Thyroid gland (tissue), 4 donors: ENCODE data around the gene RFTN1. TPM values are rescaled to one million over a fixed set of nuclear protein-coding genes. Genes with fewer than 3 reads are reported as not detected.
A peak's percentile ranks its signal among the peaks of the same experiment; 100 is the strongest.

Experiments
- DNase-seq, 2 donors: peaks; one replicate each; pipeline ENCODE4 v3.0.0-alpha.2; 2019
- H3K27ac ChIP-seq, 3 donors: fragments of 200-600 bp; sonication (generic); 1 replicate in 2 of 3; 2 replicates in 1 of 3; pipeline ENCODE4 v1.5.1; 2016 to 2019; ENCODE audit warnings: mild to moderate bottlenecking in 1 of 3, moderate library complexity in 1 of 3
- H3K27me3 ChIP-seq: fragments of 200-600 bp; sonication (generic); one replicate; pipeline ENCODE4 v1.5.1; 2019
- H3K36me3 ChIP-seq, 2 donors: fragments of 200-600 bp; sonication (generic); one replicate each; pipeline ENCODE4 v1.5.1; 2016 to 2019
- H3K4me1 ChIP-seq, 2 donors: fragments of 200-600 bp; sonication (generic); one replicate each; pipeline ENCODE4 v1.5.1; 2017 to 2019
- H3K4me3 ChIP-seq, 3 donors: fragments of 200-600 bp; sonication (generic); replicated peaks in 1 of 3; 1 replicate in 2 of 3; 2 replicates in 1 of 3; pipeline ENCODE4 v1.5.1; 2016; ENCODE audit warnings: mild to moderate bottlenecking in 1 of 3
- H3K9me3 ChIP-seq: fragments of 200-600 bp; sonication (generic); one replicate; pipeline ENCODE4 v1.5.1; 2017
- CTCF ChIP-seq, 6 experiments: fragments of 200-600 bp in 3 of 6; fragments of 450-650 bp in 3 of 6; sonication (generic) in 3 of 6; IDR thresholded peaks; one replicate each; pipeline ENCODE4 v1.5.1; 2016 to 2019; ENCODE audit warnings: antibody characterized with exemption in 6 of 6, mild to moderate bottlenecking in 2 of 6, inconsistent platforms in 1 of 6, moderate library complexity in 1 of 6
- POLR2A ChIP-seq, 2 donors: fragments of 450-650 bp; IDR thresholded peaks; one replicate each; pipeline ENCODE4 v1.6.1; 2017; ENCODE audit warnings: antibody characterized with exemption in 2 of 2, mild to moderate bottlenecking in 2 of 2, moderate library complexity in 1 of 2
- WGBS, 2 donors: methylation state at CpG; one replicate each; pipeline ENCODE4 v1.1.5; 2017; 5-methylcytosine and 5-hydroxymethylcytosine counted together
- intact Hi-C: fragments of 100-400 bp; cut with DNase I; formaldehyde crosslinking; loops from one replicate; pipeline ENCODE4 v1.15.1; 2023
- total RNA-seq, 4 donors: library from RNA; depleted of rRNA; stranded (reverse); fragments of >200 nt; gene quantifications; one replicate each; pipeline ENCODE4 v1.2.3, GENCODE V29; 2016

Gene RFTN1
- total RNA-seq, 4 donors from 2014 or later = 110 to 239 (median 153) TPM

GRCh38 chr3:16460886-16461285 is 52.6 kb downstream of the RFTN1 start:
- H3K4me1 ChIP-seq = peaks cover 24 to 43% of the 10 kb centered on the region in 2 donors
- H3K4me3 ChIP-seq = no peak overlapping the region
- H3K36me3 ChIP-seq = no peaks in the 10 kb centered on the region
- peak overlapping the region in 1 of 3 donors; percentile 71 for H3K27ac ChIP-seq
- DNase-seq = no peak
- 83 to 86% methylated on average over 4 of the region's 4 CpGs for WGBS, 2 donors
- H3K9me3 ChIP-seq = no peaks in the 10 kb centered on the region
- TF ChIP-seq CTCF (IDR thresholded peaks at IDR 0.05) = no peak
- TF ChIP-seq POLR2A (IDR thresholded peaks at IDR 0.05) = no peak
- intact Hi-C loops = no loop called here
- H3K27me3 ChIP-seq = no peaks in the 10 kb centered on the region

GRCh38 chr3:16460273-16460672 is 53.2 kb downstream of the RFTN1 start:
- peaks cover 18 to 37% of the 10 kb centered on the region in 2 donors for H3K4me1 ChIP-seq
- no peak overlapping the region for H3K4me3 ChIP-seq
- DNase-seq = no peak
- no peaks in the 10 kb centered on the region for H3K27me3 ChIP-seq
- H3K27ac ChIP-seq = no peak overlapping the region
- WGBS, 2 donors = 91 to 95% methylated on average over 4 of the region's 4 CpGs
- intact Hi-C loops = no loop called here
- no peaks in the 10 kb centered on the region for H3K9me3 ChIP-seq
- H3K36me3 ChIP-seq = no peaks in the 10 kb centered on the region
- no peak for TF ChIP-seq POLR2A (IDR thresholded peaks at IDR 0.05)
- no peak for TF ChIP-seq CTCF (IDR thresholded peaks at IDR 0.05)

GRCh38 chr3:16456784-16457415 is 56.6 kb downstream of the RFTN1 start:
- no peak for DNase-seq
- H3K4me1 ChIP-seq = peaks cover 0 to 13% of the 10 kb centered on the region in 2 donors
- H3K27me3 ChIP-seq = no peaks in the 10 kb centered on the region
- intact Hi-C loops = no loop called here
- TF ChIP-seq POLR2A (IDR thresholded peaks at IDR 0.05) (no peak), CTCF (IDR thresholded peaks at IDR 0.05) (no peak)
- 87 to 91% methylated on average over 3 of the region's 3 CpGs for WGBS, 2 donors
- no peaks in the 10 kb centered on the region for H3K9me3 ChIP-seq
- no peak overlapping the region for H3K27ac ChIP-seq
- no peaks in the 10 kb centered on the region for H3K36me3 ChIP-seq
- H3K4me3 ChIP-seq = no peak overlapping the region

GRCh38 chr3:16455966-16456365 is 57.5 kb downstream of the RFTN1 start:
- Histone ChIP-seq H3K4me3 (no peak overlapping the region), H3K4me1 (peaks cover 0 to 7% of the 10 kb centered on the region in 2 donors), H3K27ac (no peak overlapping the region), H3K36me3 (no peaks in the 10 kb centered on the region), H3K9me3 (no peaks in the 10 kb centered on the region), H3K27me3 (no peaks in the 10 kb centered on the region)
- no peak for DNase-seq
- TF ChIP-seq CTCF (IDR thresholded peaks at IDR 0.05) = no peak
- TF ChIP-seq POLR2A (IDR thresholded peaks at IDR 0.05) = no peak
- intact Hi-C loops = no loop called here
- 93 to 95% methylated on average over 8 of the region's 8 CpGs for WGBS, 2 donors

- H3K27me3 ChIP-seq = no peaks in the 10 kb centered on the region
- no peak for TF ChIP-seq CTCF (IDR thresholded peaks at IDR 0.05)
- no peak for TF ChIP-seq POLR2A (IDR thresholded peaks at IDR 0.05)
- no peak for DNase-seq
- H3K27ac ChIP-seq = no peak overlapping the region
- intact Hi-C loops = no loop called here
- H3K36me3 ChIP-seq = no peaks in the 10 kb centered on the region
- H3K4me1 ChIP-seq = peaks cover 0 to 7% of the 10 kb centered on the region in 2 donors
- 85 to 92% methylated on average over 7 of the region's 7 CpGs for WGBS, 2 donors
- H3K4me3 ChIP-seq = no peak overlapping the region
- no peaks in the 10 kb centered on the region for H3K9me3 ChIP-seq
These were observed 58.5 kb downstream of the RFTN1 start for GRCh38 chr3:16455001-16455400.
